GM21737 (cell line): ENCODE results near the gene LTBP1.

Experiments
- ATAC-seq: cut with Tn5 transposase; IDR thresholded peaks from one replicate; pipeline ENCODE4 v1.9.1; 2021; ENCODE audit warnings: mild to moderate bottlenecking, moderate library complexity; ENCODE audit not compliant: unreplicated experiment

The LTBP1 gene

DNA sequence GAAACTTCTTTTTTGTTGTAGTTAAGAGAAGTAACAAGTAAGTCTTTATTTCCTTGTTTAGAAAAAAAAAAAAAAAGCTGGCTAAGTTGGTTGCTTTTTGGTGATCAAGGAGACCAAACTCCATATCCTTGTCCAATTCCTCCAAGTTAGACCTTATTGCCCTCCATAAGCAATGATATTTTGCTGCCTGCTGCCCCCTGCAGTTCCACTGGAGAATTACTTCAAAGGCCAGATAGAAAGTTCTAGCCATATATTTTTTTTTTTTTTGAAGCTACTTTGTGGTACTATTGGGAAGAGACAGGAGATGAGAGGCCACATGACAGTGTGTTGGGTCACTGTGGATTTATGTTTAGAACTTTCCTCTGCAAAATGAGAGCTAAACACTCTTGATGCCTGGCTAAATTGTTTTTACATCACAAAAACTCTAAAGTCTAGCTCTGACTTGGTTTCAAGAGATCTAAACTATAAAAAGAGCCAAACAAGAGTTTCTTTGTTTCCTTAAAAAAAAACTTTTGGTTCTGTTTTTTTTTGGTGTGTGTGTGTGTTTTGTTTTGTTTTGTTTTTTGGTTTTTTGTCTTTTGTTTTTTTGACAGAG is 449.0 kb downstream of the LTBP1 start:
- no peak for ATAC-seq

DNA sequence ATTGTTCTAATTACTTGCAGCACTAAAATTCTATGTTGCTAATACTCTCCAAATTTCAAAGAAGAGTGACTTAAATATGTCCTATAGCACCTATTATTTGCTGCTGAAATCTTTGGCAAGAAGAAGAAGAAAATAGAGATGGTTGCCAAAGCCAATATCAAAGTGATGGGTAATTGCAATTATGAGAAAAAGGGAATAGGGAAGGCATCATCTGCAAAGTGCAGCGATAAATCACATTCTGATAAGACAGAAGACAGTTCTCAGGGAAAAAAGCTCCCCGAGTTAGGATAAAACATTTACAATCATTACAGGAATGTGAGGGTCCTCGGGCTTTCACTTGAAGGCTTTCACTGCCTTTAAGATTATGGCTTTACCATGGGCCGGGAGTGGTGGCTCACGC is 457.6 kb downstream of the LTBP1 start:
- ATAC-seq = no peak

DNA sequence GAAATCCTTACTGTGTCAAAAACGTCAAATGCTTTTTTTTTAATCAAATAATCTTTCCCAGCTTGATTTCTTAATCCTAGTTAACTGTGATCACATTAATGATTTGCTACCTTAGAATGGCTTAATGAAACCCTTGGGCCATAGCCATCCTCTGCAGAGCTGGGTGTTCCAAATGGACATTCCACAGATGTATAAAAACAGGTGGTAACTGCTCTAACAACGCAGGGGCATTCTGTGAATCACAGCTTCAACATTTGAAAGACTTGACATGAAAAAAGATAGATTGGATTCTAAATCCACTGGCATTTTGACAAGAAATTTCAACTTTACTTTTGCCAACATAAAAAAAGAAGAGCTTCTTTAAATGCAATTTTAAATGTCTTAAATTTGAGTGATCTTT is 459.9 kb downstream of the LTBP1 start:
- ATAC-seq = no peak

- no peak for ATAC-seq
These were observed 461.4 kb downstream of the LTBP1 start for GRCh38 chr2:33408109-33408508.

DNA sequence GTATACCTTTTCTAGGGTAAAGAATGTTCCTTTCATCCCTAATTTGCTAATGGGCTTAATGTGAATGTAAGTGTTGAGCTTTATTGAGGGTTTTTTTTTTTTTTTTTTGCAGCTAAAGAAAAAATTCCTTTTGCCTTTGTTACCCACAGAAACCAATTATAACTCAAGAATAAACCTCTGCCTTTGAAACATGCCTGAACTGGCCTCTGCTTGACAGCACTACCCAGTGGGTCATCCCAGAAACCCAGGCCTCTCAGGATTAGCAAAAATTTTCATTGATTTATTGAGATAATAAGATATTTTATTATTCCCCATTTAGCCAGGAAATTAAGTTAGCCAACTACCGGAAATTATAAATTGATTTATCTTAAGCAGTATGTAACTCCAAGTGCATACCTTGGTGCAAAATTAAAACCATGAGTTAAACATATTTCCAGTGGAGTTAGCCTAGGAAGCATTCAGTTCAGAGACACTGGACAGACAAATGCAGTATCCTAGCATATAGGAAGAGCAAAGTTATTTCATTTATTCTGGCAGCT is 462.7 kb downstream of the LTBP1 start:
- ATAC-seq = no peak

DNA sequence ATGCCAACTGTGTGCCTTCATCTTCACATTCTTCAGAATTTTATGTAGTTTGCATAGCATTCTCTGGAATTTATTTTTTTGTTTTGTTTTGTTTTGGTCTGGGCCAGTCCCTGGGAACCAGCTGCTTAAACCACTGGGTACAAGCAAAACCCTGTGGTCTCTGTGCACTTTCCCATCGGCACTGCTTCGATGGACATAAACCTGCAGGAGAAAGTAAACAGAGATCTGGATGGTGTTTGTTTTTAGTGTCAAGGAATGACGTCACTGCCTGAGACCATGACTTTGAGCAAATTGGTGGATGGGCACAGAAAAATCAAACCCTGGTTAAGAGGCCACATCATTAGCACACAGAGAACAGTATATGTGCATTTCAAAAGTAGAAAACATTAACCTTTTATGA is 465.0 kb downstream of the LTBP1 start:
- no peak for ATAC-seq

DNA sequence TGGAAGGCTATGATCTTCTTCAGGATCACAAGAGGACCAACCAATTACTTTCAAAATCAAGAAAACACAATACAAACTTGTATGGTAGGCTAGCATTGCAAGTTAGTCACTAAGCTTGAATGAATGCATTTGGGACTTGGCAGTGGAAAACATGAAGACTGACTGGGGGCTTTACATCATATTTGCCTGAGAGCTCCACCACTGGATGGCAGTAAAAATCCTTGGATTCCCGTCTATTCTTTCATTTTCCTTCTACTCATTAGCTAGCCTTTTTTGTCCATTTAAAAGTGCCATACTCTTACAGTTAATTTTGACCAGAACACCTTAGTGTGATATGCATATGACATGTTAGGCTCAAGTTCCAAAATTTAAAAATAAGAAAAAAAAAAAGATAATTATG is 466.2 kb downstream of the LTBP1 start:
- ATAC-seq = no peak

DNA sequence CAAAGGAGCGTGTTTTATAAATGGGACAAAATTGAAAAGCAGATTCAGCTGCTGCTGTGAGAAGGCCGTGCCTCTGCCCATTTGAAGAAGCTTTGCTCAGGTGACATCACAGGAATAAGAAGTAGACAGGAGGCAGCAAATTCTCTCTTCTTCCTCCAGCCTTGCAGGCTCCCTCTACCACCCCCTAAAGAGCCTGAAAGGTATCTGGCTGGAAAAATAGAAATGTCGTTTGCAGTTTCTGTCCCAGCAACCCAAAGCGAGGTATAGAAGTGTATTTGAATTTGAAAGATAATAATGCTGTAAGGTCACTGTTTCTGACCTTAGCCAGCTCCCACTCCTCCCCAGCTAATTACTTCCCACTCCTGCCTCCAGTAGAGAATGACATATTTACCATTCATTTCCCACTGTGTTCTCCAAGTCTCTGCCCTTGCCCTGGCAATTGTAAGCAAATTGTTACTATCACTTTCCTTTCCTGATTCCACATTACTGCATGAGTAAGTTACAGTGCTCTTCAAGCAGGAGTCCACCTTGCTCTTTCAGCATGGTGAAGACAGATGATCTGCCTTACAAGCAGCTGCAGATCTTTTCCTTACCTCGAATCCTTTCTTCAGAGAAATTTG is 472.9 kb downstream of the LTBP1 start:
- ATAC-seq = no peak

- ATAC-seq = no peak
These were observed 474.0 kb downstream of the LTBP1 start for GRCh38 chr2:33420726-33421125.

DNA sequence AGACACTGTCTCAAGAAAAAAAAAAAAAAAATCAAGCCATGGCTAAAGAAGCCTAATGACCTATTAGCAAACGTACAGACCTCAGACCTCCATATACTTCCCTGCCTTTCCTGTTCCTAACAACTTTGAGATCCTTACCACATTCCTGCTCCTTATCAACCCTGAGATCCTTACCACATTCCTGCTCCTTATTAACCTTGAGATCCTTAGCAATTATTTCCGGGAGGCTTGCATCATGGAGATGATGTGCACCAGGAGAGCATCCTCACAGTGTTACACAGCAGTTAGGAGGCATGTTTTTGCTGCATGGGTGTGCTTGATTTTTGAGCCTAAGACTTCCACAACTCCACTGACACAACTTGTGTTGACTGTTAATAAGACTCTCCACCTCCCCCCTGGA is 475.1 kb downstream of the LTBP1 start:
- ATAC-seq = no peak

DNA sequence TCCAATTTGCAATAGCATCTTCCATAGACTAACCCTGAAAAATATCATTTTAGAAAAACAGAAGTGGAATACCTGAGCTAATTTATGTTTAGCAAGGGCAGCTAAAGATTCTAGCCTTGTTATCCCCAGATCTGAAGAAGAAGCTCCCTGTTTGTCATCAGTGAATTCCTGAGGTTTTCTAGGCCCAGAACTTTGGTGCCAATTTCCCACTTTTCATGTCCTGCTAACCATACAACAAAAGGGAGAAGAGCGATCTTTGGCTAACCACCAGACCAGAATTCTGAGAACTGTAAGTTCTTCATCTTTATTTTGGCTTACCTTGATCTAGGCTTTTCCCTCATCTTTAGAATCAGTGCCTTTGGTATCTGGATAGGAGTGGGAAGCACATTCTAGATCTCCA is 478.4 kb downstream of the LTBP1 start:
- no peak for ATAC-seq

GRCh38 chr2:33425586-33426031 is 478.9 kb downstream of the LTBP1 start:
- ATAC-seq = no peak

- no peak for ATAC-seq
These were observed 480.0 kb downstream of the LTBP1 start for GRCh38 chr2:33426666-33427231.

- ATAC-seq = no peak
These were observed 483.3 kb downstream of the LTBP1 start for GRCh38 chr2:33430077-33430476.

DNA sequence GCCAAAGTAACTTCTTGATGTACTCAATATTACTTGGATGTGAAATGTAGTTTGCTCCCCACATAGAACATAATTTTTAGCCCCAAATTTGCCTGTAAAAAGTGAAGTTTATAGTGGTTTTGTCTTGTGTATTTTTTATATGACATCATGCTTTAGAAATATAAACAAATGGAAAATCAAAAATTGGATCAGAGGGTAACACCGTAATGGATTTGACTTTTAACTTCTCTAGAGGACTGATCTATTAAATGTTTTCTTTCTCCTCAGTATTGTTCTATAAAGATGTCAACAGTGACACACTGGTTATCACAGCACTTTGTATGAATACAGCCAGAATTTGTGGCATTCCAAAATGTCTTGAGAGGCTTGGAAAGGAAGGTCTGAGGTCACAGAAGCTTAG is 484.1 kb downstream of the LTBP1 start:
- ATAC-seq = no peak

- ATAC-seq = no peak
These were observed 486.1 kb downstream of the LTBP1 start for GRCh38 chr2:33432871-33433270.

DNA sequence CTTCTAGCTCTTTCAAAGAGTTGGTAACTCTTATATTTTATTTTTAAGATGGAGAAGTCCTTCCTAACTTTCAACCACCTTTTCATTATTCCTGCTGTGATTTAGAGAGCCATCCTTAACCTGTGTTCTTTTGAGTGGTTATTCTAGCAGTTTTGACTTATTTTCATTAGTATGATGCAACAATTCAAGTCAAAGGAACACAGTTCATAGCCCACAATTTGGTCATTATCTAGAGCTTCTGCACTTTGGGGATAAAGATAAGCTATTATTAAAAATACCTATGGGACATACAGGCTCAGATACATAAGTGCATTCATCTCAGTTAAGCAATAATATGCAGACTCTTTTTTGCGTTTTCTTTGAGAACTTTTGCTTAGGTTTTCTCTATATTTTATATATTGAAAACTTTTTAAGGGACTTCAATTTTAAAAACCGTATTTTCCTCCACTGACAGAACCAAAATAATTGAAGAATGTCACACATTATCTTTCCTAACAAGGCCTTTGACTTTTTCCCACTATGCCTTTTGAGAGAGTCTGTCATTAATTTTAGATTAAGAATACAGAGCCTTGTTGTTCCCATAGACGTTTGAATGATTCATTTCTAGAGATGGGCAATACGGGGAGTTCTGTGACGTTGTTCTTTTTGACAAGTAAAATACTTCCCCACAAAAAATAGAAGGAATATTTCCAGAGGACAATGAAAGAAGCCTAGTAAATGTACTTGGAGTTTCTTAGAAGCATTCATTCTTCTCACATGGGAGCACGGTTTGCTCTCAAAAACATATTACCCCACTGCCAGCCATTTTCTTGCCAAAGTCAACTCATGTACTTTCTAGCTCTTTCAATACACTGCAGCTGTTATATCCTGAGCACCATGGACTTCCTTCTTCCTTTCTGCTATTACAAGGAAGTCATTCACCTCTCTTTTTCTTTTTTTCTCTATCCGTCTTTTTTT is 486.8 kb downstream of the LTBP1 start:
- ATAC-seq = no peak

DNA sequence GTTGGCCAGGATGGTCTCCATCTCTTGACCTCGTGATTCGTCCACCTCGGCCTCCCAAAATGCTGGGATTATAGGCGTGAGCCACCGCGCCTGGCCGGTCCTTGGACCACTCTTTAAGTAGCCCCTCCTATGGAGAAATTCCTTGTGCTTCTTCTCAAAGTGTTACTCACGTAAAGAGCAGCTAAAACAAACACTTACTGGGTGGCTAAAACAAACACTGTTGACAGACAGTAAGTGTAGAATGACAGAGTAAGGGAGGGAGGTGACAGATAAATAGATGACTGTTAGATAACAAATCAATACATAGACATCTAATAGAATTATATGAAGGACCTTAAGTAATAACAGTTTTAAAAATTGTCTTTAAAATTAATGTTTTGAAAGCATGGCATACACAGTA is 488.8 kb downstream of the LTBP1 start:
- ATAC-seq = no peak

DNA sequence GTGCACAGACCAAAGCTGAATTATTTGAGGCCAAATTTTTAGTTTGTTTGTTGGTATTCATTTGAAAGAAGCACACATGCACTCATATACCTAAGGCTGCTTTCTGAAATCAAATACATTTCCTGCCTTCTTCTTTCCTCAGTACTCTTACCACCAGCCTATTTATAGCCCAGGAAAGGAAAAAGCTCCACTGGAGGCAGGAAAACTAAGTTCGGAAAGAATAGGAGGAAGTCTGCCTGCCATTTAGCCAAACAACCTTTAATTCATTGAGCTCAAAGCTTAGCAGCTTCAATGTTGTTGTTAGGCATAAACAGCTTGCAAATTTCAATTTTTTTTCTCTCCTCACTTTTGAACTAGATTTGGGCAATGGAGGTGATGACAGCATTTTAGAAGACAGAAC is 489.3 kb downstream of the LTBP1 start:
- no peak for ATAC-seq

GRCh38 chr2:33437297-33437696 is 490.5 kb downstream of the LTBP1 start:
- no peak for ATAC-seq

DNA sequence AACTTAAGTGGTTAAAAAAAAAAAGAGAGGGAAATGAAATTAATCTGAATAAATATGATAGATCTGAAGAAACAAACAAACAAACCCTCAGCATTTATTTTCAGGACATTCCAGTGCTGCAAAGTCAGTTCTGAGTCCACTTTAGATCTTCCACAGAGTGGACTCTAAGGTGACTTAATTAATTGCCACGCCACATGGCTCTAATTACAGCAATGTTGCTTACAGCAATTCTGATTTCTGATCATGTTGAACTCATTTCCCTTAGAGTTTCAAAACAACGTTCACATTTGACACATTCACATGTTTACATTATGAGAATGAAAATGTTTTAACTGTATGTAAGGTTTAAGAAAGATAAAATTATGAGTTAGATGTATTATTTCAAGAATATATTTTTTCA is 491.1 kb downstream of the LTBP1 start:
- ATAC-seq = no peak
